Measurements from ENCODE around the gene RASL12. TPM values are rescaled to one million over a fixed set of nuclear protein-coding genes. Genes with fewer than 3 reads are reported as not detected.

Gene RASL12
- total and polyA plus RNA-seq, 2 of the 8 experiments (the other 6 are each of a cell fraction or from before 2014, with no cell fraction given), result 9.5 to 10.3 TPM

DNA sequence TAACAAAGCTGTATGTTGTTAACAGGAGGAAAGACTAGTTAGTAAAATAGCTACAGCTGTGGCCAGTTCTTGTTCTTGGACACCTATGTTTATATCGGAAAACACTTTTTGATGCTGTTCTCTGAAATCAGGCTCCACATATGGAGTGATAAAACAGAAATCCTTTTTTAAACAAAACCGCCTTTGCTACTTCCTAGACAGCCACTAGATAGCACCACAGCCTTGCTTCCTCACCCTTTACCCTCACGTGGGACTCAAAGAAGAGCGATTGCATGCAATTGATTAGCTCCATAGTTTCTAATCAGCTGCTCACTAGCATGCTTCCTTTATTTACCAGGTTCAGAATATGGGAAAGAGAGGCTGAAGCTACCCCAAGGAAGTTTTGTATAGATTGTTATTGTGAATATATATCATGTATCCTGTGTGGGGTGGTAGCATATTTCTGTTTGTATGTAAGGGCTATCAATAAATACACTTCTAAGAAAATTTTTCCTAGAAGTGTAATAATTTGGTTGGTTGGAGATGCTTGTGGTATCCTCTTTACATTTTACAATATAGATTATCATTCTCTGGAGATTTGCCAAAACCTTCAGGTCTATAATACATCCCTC is 34.0 kb downstream of the RASL12 start:
- no peak overlapping the region for H3K4me2 ChIP-seq (ENCODE audit: insufficient read depth in 1 of 2, low read depth in 2 of 2, low read length in 2 of 2)
- ChIA-PET CTCF (ENCODE audit: partially characterized antibody) (interaction anchor here (0.7 to 6.5 kb wide), 38 partner anchors 8 to 267 kb away, joined by 3 to 57 read pairs (median 4); partner anchors contain the start of genes KBTBD13, PARP16, RASL12 and SLC51B), POLR2A (ENCODE audit: partially characterized antibody) (interaction anchor here (0.9 to 2.3 kb wide), 2 partner anchors 264 to 271 kb away, joined by 3 to 7 read pairs; partner anchors contain the start of gene RNU5B-1)
- H3K4me3 ChIP-seq (ENCODE audit: extremely low read depth in 1 of 4, insufficient read depth in 2 of 4, low read depth in 3 of 4, low read length in 4 of 4), result no peak overlapping the region
- 49% methylated on average over 4 of the region's 4 CpGs; no CpG with 5 or more reads in 1 of the 2 experiments for WGBS, 2 experiments (ENCODE audit: extremely low coverage in 1 of 2, insufficient coverage in 1 of 2, insufficient read length in 1 of 2, insufficient replicate concordance in 2 of 2, low coverage in 1 of 2, low lambda C conversion rate in 2 of 2, missing lambda C conversion rate in 1 of 2)
- no peak overlapping the region for H3K18ac ChIP-seq (ENCODE audit: extremely low read depth, low read length)
- H3K56ac ChIP-seq (replicated peaks; ENCODE audit: insufficient read length, low read depth, low read length), result no peak overlapping the region
- H3K79me1 ChIP-seq (ENCODE audit: low read depth, low read length), result no peaks in the 10 kb centered on the region
- H3K36me3 ChIP-seq (ENCODE audit: control insufficient read depth in 2 of 4, insufficient read depth in 4 of 4, low read length in 3 of 4), result no peaks in the 10 kb centered on the region
- H2AFZ ChIP-seq (ENCODE audit: low read length), result no peak overlapping the region
- FAIRE-seq (no peak), DNase-seq (ENCODE audit: low read depth in 1 of 2, low spot score in 2 of 2) (peak in 1 of 2 experiments; percentile 42)
- H3K9ac ChIP-seq (replicated peaks in 1 of 4; ENCODE audit: extremely low read depth in 1 of 4, low read depth in 3 of 4, low read length in 3 of 4), result no peak overlapping the region
- no peak overlapping the region for H2BK20ac ChIP-seq (ENCODE audit: low read length)
- no peak overlapping the region for H2BK120ac ChIP-seq (replicated peaks; ENCODE audit: low read depth, low read length)
- no peaks in the 10 kb centered on the region for H3K27me3 ChIP-seq (replicated peaks in 1 of 4; ENCODE audit: control insufficient read depth in 3 of 4, extremely low read depth in 1 of 4, insufficient read depth in 3 of 4, low read length in 3 of 4)
- no peaks in the 10 kb centered on the region; the same call in 1 of the 2 replicates for H3K23me2 ChIP-seq (ENCODE audit: low read depth, low read length)
- no peak overlapping the region for H3K14ac ChIP-seq (ENCODE audit: insufficient read length)
- no peak overlapping the region for H2BK12ac ChIP-seq (ENCODE audit: low read depth, low read length)
- no peak overlapping the region for H4K8ac ChIP-seq (ENCODE audit: extremely low read depth, insufficient read depth, low read length)
- H3K27ac ChIP-seq (ENCODE audit: low read depth, low read length), result no peak overlapping the region
- H4K91ac ChIP-seq (replicated peaks; ENCODE audit: insufficient read length, low read length), result no peak overlapping the region
- no peaks in the 10 kb centered on the region for H3K9me3 ChIP-seq (ENCODE audit: insufficient read depth in 2 of 2, low read depth in 1 of 2, low read length in 1 of 2)
- H3K79me2 ChIP-seq (ENCODE audit: control insufficient read depth in 1 of 2, insufficient read depth in 2 of 2, low read length in 2 of 2), result peaks cover 0 to 2% of the 10 kb centered on the region in 2 experiments; a peak in 1 of 4 replicates
- no peak overlapping the region for H2BK15ac ChIP-seq (ENCODE audit: low read length)
- no peak overlapping the region for H2AK5ac ChIP-seq (ENCODE audit: low read depth, low read length)
- H3K4me1 ChIP-seq (replicated peaks in 1 of 4; ENCODE audit: control insufficient read depth in 3 of 4, insufficient read depth in 4 of 4, low read length in 3 of 4), result no peaks in the 10 kb centered on the region
- no peak overlapping the region for H2BK5ac ChIP-seq (ENCODE audit: low read depth, low read length)
- H3K4ac ChIP-seq (replicated peaks; ENCODE audit: insufficient read length, low read depth, low read length), result no peak overlapping the region
- H3K23ac ChIP-seq (ENCODE audit: insufficient read length), result no peak overlapping the region
- H4K20me1 ChIP-seq (replicated peaks in 1 of 2; ENCODE audit: control insufficient read depth in 1 of 2, insufficient read depth in 2 of 2, low read length in 2 of 2), result no peaks in the 10 kb centered on the region
- H4K5ac ChIP-seq (ENCODE audit: insufficient read length, low read depth, low read length), result no peak overlapping the region
- TF ChIP-seq RAD21 (IDR thresholded peaks at IDR 0.05 in 1 of 2, conservative IDR thresholded peaks at IDR 0.05 in 1 of 2; ENCODE audit: low read depth in 2 of 2, low read length in 2 of 2) (peak; percentile 76 to 79), SIN3A (conservative IDR thresholded peaks at IDR 0.05 in 1 of 2, IDR thresholded peaks at IDR 0.05 in 1 of 2; ENCODE audit: low read depth in 1 of 2, low read length in 2 of 2) (no peak)
